ENCODE results near the gene DGKH.
"Not testable (repeated sequence)": the region's sequence is repeated elsewhere in the genome, so short reads cannot be mapped to it uniquely, and the experiment has no call there.

DGKH gene

DNA sequence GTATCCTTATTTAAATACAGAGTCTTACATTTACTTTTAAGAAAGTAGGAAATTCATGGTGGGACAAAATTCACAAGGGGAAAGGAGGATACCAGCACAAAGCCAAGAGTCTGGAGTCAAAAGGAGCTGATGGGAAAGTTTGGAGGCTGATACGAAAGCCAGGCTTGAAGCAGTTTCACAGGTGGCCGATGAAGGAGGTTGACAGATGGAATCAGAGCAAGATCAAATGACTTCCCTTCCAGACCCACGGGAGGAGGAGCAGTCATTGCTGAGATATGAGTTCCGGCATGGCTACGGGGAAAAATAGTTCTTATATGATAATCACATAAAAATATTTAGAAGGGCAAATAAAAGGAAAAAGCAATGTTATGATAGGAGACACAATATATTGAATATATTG lies 65.0 kb downstream of the DGKH start:
- no peak for DNase-seq (ENCODE audit: low read depth)

DNA sequence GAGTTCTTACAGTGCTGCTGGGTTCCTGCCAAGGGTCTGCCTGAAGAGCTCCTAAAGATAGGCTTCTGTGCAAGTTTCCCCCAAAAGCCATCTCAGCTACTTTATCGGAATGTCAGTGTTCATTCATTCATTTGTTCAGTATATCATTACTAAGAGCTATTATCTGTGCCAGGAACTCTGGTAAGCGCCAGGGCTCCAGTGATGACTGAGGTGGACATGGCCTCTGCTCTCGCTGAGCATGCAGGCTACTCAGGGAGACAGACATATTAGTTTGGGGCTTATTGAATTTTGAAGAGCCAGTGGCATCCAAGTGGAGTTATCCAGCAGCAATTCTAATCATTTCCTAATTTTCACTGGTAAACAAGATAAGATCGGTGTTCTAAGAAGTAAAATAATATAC lies 65.8 kb downstream of the DGKH start:
- no peak for DNase-seq (ENCODE audit: low read depth)

DNA sequence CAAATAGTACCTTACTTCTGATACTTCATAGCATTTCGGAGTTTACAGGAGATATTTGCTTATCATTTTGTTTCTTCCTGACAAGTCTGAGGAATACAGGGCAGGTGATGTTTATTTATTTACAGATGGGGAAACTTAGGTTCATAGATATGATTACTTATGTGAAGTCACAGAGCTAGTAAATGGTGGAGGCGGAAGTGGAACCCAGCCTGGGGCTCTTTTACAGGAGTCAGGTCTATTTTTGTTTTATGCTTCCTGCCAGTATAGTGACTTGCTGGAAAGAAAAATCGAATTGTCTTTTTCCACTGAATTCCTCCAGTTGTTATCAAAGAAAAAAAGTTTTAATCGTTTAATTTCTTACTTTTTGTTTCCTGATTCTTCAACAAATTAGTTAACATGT lies 66.5 kb downstream of the DGKH start:
- no peak for DNase-seq (ENCODE audit: low read depth)

DNA sequence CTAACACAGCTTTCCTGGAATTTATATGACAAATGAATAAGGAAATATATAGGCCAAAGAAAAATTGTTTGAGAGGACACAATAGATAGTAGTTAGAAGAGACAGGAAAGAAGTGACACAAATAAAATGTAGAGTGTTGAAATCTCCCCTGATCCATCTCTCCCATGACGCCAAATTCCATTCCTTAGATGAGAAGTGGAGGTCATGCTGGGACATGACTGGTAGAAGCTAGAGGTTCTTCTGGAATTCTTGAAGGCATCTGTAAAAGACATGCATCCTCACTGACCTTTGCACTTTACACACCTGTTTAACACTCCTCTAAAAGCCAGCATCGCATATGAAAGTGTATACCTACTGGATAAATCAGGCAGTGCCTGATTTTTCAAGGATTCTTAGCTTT lies 67.8 kb downstream of the DGKH start:
- no peak for DNase-seq (ENCODE audit: low read depth)

DNA sequence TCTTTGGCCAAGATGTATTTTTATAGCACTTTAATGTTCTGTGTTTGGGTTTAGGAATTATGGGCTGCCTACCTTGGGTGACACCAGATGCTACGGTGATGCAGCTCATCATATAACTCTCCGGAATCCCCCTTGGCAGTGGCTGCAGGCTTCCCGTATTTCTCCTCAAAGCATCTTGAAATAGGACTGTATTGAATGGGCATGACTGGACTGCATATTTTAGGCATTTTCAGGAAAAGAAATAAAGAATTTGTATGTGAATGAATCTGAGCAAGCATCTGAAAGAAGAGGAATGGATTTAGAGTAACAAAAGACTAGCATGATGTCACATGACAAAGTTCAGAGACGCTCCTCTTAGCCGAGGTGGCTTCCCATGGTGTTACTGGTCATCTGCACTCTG lies 70.6 kb downstream of the DGKH start:
- DNase-seq (ENCODE audit: low read depth), result no peak

DNA sequence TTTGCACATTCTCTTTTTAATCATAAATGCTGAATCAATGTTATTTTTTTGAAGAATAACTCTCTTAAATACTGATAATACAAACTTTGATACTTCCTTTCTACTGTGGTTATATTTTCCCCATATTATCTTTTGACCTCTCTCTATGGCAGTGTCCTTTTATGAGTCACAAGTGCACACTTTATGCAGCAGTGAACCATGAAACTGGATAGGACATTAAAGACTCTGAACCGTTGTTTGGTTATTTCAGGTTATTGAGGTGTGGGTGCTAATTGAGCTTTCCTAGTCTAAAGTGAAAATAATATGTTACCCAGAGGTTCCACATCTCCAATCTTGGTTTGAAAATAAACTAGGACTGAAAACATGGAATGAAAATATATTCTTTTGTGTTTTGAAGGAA lies 71.4 kb downstream of the DGKH start:
- no peak for DNase-seq (ENCODE audit: low read depth)

DNA sequence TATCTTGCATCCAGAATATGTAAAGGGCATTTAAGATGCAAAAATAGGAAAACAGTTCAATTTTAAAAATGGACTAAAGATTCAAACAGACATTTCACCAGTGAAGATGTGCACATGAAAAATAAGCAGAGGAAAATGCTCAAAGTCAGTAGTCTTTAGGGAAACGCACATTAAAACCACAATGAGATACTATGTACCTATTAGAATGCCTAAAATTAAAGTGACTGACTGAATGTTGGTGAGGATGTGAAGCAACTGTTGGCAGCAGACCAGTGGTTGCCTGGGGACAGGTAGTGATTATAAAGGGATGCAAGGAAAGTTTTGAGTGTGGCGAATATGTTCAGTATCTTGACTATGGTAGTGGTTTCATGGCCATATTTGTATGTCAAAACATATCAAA lies 75.2 kb downstream of the DGKH start:
- no peak for DNase-seq (ENCODE audit: low read depth)

DNA sequence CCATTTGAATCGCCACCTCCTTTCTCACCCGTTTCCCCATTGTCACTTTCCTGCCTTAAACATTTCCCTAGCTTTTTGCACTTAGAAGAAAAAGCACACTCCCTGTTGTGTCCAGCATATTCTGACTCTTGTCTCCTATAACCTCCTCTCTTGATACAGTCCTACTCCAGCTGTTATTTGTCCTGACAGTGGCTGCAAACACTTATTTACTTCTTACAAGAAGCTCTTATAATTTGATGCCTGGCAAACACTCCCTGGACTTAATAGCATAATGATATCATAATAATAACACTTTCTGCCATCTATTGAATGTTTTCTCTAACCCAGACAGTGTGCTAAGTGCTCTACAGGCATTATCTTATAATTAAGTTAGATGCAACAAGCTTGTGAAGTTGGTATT lies 76.6 kb downstream of the DGKH start:
- DNase-seq (ENCODE audit: low read depth), result no peak

DNA sequence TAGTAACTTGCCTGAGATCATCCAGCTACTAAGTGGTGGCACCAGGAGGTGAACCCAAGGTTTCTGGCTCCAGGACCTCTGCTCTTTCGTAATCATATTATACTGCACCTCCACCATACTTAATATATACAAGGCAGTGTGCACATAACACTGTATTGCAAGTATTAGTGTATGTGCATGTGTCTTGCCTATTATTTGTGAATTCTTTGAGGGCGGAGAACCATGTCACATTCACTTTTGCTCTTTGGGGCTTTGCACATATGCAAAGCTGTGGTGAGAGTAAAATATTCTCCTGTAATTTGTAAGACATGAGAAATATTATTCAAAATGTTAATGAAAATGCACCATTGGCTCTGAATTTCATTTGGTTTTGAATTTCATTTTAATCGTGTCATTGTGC lies 78.6 kb downstream of the DGKH start:
- DNase-seq (ENCODE audit: low read depth), result no peak

DNA sequence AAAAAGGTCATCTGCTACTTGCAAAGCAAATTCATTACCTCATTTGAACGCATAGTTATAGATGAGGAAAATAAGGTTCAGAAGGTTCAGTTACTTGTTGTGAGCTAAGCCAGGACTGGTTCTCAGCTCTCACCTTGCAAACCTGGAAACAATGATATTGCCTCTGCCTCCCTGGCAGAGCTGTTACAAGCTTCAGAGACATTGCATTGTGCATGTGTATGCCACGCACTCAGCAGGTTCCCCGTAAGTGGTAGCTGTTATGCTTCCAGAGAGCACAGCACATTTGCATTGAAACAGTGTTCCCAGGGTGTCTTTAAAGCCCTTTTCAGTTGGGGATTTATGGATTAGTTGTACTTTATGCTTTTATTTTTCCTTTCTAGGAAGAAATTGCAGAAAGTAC lies 80.6 kb downstream of the DGKH start:
- no peak for DNase-seq (ENCODE audit: low read depth)

DNA sequence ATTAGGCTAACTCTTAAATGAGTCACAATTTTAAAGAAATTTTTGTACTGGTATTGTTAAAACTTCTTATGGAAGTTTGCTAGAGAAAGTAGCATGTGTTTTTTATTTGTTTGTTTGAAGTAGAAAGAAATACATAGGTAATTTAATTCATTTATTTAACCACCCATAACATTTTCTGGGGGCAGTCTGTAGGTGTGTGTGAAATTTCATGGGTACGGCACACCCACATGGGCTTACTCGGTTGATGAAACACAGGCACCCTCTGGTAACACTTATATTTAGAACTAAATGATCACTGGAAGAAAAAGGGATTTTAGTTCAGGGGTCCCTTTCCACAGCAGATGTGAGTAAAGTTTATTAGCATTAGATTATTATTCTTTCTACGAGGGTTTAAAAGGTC lies 88.1 kb downstream of the DGKH start:
- no peak for DNase-seq (ENCODE audit: low read depth)

DNA sequence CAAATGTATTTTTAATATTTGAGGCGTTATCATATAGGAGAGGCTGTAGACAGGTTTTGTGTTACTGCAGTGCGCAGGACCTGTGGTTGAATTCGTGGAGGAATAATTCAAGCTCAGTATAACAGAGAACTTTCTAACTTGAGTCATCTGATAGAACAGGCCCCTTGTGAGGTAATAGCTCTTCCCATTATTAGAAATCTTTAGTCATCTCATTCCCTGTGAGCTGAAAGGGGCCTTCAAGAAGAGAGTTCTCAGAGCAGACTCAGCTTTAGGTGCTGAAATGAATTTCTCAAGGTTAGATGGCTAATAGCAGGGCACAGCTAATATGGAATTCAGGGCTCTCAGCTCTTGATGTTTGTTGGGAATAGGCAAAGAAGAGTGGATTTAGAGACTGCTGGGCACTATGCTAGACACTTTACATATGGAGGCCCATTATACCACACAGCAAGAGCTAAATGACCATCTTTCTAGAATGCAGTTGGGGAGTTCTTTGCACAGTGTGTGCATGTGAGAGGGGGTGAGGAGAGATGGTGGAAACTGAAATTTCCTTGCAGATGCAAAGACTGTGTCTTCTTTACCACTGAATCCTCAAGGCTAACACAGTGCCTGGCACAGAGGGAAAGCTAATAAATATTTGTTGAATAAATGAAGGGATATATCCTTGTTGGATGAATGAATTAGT lies 89.5 kb downstream of the DGKH start:
- no peak for DNase-seq (ENCODE audit: low read depth)

DNA sequence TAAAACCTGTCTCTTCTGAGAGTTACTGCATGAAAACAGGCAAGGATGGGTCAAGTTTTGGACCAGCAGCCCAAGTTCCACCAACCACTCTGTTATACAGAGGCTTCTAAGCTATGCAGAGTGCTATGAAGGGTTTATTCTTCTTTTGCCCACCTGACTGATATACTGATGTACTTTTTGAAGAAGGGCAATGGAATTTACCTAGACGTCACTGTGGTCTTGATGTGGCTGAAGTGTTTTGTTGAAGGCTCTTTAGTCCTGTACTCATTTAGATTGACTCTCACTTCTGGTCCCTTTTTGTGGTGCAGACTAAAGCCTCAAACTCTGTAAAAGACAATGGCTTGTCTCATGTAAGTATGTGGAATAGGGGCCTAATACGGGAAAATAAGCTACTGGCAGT lies 92.0 kb downstream of the DGKH start:
- DNase-seq (ENCODE audit: low read depth), result no peak

DNA sequence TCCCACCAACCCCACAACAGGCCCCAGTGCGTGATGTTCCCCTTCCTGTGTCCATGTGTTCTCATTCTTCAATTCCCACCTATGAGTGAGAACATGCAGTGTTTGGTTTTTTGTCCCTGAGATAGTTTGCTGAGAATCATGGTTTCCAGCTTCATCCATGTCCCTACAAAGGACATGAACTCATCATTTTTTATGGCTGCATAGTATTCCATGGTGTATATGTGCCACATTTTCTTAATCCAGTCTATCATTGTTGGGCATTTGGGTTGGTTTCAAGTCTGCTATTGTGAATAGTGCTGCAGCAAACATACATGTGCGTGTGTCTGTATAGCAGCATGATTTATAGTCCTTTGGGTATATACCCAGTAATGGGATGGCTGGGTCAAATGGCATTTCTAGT lies 92.6 kb downstream of the DGKH start:
- DNase-seq (ENCODE audit: low read depth), result not testable (repeated sequence)

DNA sequence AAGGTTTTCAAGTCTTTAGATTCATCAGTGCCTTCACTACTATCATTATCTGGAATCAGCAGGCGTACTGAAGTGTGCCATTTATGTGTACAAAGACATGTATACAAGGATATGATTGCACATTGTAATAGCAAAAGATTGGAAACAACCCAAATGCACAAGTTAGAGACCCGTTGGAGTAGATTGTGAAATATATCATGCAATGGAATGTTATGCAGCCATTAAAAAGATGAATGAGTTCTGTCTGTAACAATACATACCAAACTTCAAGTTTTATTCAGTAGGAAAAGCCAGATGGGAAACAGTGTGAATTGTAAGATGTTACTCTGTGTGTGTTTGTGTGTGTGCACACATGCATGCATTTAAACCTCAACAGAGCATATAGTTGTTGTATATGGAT lies 97.9 kb downstream of the DGKH start:
- DNase-seq (ENCODE audit: low read depth), result no peak

DNA sequence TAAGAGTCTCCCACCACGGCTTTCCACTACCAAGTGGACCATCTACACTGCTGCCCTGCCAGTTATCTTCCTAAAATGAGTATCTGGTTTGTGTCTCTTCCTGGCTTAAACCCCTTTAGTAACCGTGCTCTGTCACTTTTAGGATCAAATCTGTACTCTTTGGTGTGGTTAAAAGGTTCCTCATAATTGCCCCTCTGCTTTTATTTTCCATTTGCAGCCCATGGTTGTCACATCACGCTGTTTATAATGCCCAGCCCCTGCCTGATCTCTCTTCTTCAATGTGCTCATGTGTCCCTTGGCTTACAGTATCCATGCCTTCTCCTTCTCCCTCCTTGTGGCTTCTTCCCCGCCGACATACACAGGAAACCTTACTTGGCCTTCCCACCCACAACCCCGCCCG lies 100.1 kb downstream of the DGKH start:
- DNase-seq (ENCODE audit: low read depth), result no peak

DNA sequence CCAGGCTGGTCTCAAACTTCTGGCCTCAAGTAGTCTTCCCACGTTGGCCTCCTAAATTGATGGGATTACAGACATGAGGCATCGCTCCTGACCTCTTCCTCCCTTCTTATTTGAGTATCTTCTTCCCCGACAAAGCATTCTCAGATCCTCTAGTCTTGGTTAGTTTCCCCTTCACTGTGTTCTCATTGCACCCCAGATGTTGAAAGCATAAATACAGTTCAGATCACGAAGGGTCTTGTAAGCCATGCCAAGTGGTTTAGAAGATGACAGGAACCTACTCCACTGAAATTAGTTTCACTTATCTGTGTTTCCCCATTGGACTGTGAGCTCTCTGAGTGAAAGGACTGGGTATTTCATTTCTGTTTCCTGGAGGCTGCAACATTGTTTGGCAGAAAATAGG lies 100.7 kb downstream of the DGKH start:
- DNase-seq (ENCODE audit: low read depth), result no peak

DNA sequence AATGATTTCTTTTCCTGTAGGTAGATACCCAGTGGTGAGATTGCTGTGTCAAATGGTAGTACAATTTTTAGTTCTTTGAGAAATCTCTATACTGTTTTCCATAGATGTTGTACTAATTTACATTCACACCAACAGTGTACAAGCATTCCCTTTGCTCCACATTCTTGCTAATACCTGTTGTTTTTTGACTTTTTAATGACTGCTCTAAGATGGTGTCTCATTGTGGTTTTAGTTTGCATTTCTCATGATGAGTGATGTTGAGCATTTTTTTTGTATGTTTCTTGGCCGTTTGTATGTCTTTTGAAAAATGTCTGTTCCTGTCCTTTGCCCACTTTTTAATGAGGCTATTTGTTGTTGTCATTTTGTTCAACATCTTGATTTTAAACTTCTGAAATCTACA lies 103.3 kb downstream of the DGKH start:
- no peak for DNase-seq (ENCODE audit: low read depth)

DNA sequence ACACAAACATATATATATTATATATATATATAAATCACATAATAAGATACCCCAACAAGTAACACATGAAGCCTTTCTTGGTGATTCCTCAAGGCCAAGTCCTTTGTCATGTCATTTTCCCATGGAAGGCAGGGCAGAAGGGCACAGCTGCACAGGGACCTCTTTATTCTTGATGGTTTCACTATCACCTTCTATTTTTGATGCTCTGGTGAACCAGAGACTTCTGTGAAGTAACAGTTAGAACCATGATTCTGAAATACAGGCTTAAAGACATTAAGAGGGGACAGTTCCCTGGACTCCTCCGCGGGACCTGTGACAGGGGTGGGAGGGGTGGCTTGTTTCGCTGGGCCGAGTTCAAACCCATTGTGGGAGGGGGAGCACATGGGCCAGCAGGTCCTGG lies 104.0 kb downstream of the DGKH start:
- DNase-seq (ENCODE audit: low read depth), result no peak

DNA sequence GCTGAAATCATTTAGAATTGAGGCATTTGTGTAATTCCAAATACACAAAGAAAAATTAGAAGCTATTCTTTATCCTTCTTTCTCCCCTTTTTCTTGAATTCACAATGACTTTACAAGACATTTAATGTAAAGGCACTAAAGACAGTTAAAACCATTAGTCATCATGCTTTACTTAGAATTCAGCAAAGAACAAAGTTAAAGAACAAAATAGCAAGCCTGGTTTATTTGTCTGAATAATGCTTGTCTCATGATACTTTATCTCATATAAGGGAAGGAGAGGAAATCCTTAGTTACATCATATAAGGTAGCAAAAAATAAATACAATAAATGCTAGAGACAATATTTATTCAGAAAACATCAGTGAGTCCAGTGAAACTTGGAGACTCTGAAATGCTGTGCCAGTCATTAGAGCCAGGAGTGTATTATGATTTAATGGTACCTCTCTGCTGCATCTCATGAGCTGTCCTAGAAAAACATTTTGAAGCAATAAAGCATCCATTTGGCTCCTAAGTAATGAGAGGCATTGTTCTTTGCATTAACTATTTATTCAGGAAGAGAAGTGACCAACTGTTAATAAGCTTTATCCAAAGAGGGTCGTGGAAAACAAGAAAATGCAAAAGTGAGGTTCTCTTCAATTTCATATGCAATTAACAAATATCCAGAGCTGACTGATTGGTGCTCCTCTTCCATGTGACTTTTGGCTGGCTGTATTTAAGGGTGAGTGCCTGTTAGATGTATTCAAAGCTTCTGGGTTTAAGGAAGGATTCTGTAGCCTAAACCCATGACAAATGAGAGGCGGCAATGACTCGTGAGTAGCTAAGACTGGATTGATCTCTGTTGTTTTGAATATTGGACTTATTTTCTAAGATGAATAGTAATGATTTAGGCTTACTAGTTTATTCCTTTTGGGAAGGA lies 105.0 kb downstream of the DGKH start:
- no peak for DNase-seq (ENCODE audit: low read depth)

DNA sequence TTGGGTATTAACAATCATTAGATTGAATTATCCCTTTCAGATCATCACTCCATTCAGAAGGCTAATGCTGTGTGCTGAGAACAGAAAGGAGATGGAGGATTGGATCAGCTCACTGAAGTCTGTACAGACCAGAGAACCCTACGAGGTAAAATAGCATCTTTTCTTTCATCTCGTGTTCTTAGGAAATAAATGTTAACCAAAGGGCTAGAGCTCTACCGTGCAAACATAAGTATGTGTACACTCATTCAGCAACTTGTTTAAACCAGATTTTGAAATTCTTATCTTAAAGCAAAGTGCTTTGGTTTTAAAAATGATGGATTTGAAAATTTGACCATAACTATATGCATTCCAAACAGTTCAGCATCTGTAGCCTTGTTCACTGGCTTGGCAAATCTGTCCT lies 106.8 kb downstream of the DGKH start:
- DNase-seq (ENCODE audit: low read depth), result no peak

DNA sequence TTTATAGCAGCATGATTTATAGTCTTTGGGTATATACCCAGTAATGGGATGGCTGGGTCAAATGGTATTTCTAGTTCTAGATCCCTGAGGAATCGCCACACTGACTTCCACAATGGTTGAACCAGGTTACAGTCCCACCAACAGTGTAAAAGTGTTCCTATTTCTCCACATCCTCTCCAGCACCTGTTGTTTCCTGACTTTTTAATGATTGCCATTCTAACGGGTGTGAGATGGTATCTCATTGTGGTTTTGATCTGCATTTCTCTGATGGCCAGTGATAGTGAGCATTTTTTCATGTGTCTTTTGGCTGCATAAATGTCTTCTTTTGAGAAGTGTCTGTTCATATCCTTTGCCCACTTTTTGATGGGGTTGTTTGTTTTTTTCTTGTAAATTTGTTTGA lies 114.9 kb downstream of the DGKH start:
- DNase-seq (ENCODE audit: low read depth), result not testable (repeated sequence)

DNA sequence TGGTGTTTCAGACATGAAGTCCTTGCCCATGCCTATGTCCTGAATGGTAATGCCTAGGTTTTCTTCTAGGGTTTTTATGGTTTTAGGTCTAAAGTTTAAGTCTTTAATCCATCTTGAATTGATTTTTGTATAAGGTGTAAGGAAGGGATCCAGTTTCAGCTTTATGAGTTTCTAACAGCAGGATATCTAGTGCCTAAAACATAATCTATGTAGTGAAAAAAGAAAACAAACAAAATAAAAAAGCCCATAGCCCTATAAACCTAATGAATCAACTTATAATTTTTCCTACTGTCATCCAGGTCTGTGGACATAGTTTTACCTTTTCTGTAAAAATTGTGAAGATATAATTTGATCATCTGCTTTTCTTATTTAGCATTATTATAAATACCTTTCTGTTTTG lies 115.5 kb downstream of the DGKH start:
- not testable (repeated sequence) for DNase-seq (ENCODE audit: low read depth)

All from stromal cell of bone marrow (primary cell).